ENCODE measurements around the gene GMDS.
"Not testable (repeated sequence)": the region's sequence is repeated elsewhere in the genome, so short reads cannot be mapped to it uniquely, and the experiment has no call there.

GMDS gene

DNA sequence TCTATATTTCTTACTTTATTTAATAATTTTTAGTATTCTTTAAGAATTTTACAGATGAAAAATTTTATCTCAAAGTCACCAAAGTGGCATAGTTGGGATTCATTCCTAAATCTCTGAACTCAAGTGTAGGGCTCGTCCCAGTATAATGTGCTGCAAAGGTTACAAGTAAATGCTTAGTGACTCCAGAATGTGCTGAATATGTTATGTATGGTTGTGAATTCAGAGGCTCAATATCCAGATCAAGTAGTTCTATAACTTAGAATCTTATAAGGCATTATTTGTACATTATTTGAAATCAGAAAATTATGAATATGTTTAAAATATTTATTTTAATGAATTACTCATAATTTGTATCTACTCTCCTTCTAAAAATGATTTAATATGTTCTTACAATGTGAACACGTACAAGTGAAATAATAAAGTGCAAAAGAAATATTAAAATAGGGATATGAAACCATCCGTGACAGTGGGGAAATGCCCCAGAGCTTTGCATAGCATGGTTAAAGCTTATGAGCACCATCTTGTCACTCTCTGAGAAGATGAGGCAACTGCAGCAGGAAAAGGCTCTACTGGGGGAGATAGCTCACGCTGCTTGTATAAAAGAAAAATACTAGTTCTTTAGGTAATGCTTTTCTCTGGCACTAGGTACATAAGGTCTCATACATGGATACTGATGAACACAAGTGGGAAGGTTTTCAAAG lies 376.7 kb downstream of the GMDS start:
- no peak overlapping the region for H3K4me3 ChIP-seq (ENCODE audit: low read length)
- DNase-seq (ENCODE audit: low read depth, low spot score), result no peak

- DNase-seq (ENCODE audit: low read depth, low spot score), result no peak
- H3K4me3 ChIP-seq (ENCODE audit: low read length), result no peak overlapping the region
Observed at GRCh38 chr6:1867197-1867596, 378.2 kb downstream of the GMDS start.

DNA sequence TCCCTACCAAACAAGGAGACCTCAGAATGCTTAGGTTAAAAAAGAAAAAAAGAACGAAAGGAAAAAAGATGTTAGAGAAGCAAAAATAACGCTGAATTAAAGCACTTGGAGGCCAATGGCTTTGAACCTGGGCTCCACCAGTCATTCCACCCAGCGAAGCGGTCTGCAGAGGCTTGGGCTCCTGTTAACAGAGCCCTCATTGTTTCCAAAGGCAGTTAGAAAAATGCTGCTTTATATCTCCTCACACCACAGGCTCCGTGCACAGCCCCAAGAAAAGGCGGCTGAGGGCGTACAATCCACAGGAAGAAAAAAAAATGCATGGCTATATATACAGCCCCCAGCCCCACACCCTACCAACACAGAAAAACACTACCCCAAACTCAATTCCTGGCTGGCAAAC lies 379.8 kb downstream of the GMDS start:
- DNase-seq (ENCODE audit: low read depth, low spot score), result no peak
- no peak overlapping the region for H3K4me3 ChIP-seq (ENCODE audit: low read length)

DNA sequence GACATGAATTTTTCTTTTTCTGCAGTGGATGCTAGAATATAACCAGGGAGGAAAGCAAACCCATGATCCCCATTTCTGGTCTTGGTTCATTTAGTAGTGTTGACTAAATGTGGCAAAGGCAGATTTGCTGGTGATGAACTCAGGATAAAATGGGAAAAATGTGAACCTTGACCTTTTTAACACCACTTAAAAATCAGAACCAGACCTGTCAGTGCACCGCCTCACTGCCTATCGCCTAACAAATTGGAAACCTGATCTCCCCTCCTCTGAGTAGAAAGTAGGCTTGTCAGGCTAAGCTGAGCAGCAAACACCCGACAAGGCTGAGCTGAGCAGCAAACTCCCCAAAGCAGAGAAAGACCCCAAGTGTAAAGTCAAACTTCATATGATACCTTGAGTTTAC lies 380.9 kb downstream of the GMDS start:
- H3K4me3 ChIP-seq (ENCODE audit: low read length), result no peak overlapping the region
- no peak for DNase-seq (ENCODE audit: low read depth, low spot score)

- DNase-seq (ENCODE audit: low read depth, low spot score), result no peak
- no peak overlapping the region for H3K4me3 ChIP-seq (ENCODE audit: low read length)
Observed at GRCh38 chr6:1862411-1862810, 383.0 kb downstream of the GMDS start.

DNA sequence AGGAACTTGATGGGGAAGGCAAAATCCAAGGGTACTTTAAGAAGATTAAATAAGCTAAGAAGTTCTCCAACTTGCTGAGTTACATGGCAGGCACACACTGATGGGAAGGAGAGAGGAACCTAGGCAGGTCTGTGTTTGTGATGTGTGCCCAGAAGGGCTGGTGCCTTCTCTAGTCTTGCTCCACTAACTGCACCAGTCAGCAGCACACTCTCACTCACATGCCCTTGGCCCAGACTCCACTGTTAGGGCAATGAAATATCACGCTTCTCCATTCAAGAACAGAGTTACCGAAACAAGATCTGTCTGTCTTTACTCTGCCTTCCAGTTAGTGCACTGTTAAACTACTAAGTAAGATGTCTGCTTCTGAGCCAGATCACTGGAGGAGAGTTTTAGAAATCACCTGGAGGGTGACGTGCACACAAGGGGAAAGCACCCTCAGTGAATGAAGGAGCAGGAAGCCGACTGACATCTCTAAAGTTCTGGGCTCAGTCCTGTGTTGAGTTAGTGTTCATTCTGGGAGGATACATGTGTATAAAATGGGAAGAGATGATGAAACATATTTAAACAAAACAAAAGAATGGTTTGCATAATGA lies 384.6 kb downstream of the GMDS start:
- DNase-seq (ENCODE audit: low read depth, low spot score), result no peak
- no peak overlapping the region for H3K4me3 ChIP-seq (ENCODE audit: low read length)

- no peak for DNase-seq (ENCODE audit: low read depth, low spot score)
- H3K4me3 ChIP-seq (ENCODE audit: low read length), result no peak overlapping the region
Observed at GRCh38 chr6:1858859-1859258, 386.5 kb downstream of the GMDS start.

DNA sequence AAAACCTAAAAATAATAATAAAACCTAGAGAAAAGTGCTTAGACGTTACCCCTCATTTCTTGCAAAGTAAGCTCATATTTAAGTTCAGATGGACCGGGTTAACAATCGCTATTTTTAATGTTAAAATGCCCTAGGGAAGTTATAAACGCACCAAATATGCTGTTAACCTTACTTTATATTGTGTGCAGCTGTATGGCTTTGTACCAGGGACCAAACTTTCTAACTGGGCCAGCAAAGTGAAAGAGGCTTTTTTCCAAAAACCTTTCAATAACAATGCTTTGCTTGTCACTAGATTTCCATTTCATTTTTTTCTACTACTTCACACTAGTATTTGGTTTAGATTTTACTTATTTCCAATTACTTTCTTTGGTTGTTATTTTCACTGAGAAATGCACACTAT lies 387.2 kb downstream of the GMDS start:
- no peak overlapping the region for H3K4me3 ChIP-seq (ENCODE audit: low read length)
- no peak for DNase-seq (ENCODE audit: low read depth, low spot score)

GRCh38 chr6:1856381-1856780 lies 389.0 kb downstream of the GMDS start:
- no peak overlapping the region for H3K4me3 ChIP-seq (ENCODE audit: low read length)
- no peak for DNase-seq (ENCODE audit: low read depth, low spot score)

GRCh38 chr6:1855890-1856289 lies 389.5 kb downstream of the GMDS start:
- no peak overlapping the region for H3K4me3 ChIP-seq (ENCODE audit: low read length)
- DNase-seq (ENCODE audit: low read depth, low spot score), result no peak

- no peak overlapping the region for H3K4me3 ChIP-seq (ENCODE audit: low read length)
- DNase-seq (ENCODE audit: low read depth, low spot score), result no peak
Observed at GRCh38 chr6:1854296-1854695, 391.1 kb downstream of the GMDS start.

DNA sequence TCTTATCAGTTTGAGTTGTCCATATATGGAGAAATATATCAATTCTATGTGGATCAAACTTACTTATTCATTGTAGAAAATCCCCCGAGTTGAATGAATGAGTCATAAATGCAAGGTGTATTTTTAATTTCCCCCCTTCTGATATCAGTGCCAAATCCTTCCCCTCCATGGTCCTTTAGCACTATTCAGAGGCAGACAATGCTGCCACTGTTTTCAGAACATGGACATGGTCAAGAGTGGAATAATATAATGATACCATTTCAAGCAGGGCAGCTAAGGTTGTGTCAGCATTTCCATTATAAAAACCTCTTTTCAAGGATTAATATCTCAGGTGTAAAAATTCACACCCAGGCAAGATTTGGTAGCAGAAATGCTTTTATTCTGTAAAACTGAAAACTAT lies 391.6 kb downstream of the GMDS start:
- DNase-seq (ENCODE audit: low read depth, low spot score), result no peak
- H3K4me3 ChIP-seq (ENCODE audit: low read length), result no peak overlapping the region

DNA sequence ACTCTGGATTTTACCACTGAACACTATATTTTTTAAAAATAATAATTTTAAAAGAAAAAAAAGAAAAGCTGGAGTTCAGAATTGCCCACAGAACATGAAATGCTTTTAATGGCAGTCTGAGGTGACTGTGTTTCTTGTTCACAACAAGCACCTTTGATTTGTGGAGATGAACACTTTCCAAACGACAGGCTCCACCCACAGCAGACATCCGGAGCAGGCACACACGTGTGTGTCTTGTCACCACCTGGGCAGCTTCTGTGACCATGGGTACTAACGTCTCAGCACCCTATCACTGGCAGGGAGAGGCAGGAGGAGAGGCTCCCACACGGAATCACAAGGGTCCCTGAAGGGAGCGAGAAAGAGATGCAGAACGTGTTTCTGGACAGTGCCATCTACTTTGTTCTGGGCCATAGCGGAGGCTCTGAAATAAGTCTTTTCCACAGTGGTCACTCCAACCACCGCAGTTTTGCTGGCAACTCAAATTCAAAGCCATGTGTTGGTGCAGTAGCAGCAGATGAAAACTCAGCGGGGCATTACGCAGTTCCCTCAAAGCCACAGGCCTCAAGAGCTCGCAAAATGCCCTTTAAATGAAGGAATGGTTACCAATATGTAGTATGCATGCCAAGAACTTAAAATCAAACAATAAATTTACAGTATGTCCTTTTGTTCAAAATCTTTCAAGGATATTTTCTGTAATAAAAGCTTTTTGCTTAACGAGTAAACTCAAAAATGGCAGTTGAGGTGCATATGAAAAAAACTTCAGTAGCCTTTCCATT lies 393.5 kb downstream of the GMDS start:
- DNase-seq (ENCODE audit: low read depth, low spot score), result peak; percentile 71
- H3K4me3 ChIP-seq (ENCODE audit: low read length), result no peak overlapping the region

DNA sequence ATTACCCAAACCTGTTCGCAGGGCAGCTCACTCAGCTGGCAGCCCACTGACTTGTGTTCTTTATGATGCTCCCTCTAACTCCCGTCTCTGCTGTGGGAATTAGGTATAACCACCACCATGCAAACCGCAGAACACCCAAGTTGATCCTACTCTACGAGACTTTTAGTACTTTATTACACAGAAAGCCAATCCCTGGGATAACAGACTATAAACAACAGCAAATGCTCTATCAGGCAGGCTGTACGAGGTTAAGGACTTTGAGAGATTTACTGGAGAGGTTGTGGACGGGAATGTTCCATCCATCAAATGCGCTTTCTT lies 394.6 kb downstream of the GMDS start:
- DNase-seq (ENCODE audit: low read depth, low spot score), result no peak
- H3K4me3 ChIP-seq (ENCODE audit: low read length), result no peak overlapping the region

DNA sequence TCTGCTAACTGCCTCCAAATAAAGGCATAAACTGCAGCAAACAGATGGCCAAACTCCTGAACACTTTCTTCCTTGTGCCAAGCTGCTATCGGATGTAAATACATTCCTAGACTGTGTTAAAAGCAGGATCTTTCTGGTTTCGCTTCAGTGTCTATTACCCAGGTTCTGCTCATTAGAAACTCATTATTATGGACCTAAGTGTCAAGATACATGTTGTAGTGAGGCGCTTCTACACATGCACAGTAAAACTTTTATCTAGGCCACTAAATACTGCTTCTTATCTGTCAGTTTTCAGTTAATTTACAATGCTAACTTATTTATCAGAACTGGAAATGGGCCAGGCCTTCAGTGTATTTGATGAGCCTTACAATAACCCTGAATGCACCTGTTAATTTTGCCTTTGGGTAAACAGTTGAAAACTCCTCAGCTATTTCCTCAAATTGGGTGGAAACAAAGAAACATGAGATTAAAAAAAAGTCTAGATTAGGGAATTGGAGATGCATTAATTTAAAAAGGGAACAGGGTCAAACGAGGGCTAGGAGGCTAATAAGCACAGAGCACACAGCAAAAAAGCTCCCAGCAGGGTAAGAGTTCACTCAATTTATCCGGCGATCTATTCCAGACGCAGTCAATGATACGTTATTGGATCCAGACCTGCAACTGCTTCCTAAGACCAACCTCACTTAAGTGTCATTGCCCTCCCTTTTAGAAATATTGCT lies 395.1 kb downstream of the GMDS start:
- no peak overlapping the region for H3K4me3 ChIP-seq (ENCODE audit: low read length)
- no peak for DNase-seq (ENCODE audit: low read depth, low spot score)

DNA sequence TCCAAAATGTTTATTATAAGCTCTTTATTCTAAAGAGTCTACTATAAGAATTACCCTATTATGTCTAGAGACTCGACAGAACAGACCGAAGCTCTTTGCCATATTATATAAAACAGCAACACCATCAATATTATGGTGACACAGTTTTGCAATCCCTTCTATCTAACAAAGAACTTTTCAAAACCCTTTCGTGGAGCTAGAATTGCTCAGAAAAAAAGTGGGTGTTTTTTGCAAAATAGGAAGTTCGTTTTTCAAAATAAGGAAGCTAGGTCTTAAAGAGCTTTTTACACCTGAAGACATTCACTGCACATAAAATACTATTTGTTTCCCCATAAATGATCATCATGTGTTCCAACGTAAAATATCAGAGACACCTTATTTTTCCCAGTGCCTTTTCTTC lies 395.7 kb downstream of the GMDS start:
- DNase-seq (ENCODE audit: low read depth, low spot score), result no peak
- no peak overlapping the region for H3K4me3 ChIP-seq (ENCODE audit: low read length)

GRCh38 chr6:1848752-1849151 lies 396.7 kb downstream of the GMDS start:
- H3K4me3 ChIP-seq (ENCODE audit: low read length), result no peak overlapping the region
- DNase-seq (ENCODE audit: low read depth, low spot score), result peak; percentile 23

DNA sequence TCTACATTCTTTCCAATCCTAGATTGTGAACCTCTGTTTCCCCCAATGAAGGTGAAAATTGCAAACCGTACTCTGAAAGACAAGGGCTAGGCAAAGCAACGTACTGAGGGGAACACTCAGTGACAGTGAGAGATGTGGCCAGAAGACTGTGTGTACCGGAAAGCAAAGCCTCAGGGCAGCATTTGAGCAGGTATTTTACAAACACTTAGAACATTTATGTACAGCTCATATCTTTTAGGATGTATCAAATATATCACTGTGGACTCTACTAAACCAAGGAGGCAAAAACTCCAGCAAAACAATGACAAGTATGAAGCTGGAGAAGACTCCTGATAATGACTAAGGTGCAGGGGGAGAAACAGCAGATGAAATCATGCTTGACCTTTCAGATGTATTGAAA lies 398.8 kb downstream of the GMDS start:
- no peak for DNase-seq (ENCODE audit: low read depth, low spot score)
- H3K4me3 ChIP-seq (ENCODE audit: low read length), result no peak overlapping the region

DNA sequence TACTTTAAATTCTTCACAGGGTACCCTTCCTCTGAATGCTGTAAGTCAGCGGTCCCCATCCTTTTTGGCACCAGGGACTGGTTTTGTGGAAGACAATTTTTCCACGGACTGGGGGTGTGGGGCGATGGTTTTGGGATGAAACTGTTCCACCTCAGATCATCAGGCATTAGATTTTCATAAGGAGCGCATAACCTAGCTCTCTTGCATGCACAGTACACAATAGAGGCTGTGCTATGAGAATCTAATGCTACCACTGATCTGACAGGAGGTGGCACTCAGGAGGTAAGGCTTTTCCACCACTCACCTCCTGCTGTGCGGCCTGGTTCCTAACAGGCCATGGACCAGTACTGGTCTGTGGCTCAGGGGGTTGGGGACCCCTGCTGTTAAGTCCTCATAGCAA lies 399.9 kb downstream of the GMDS start:
- DNase-seq (ENCODE audit: low read depth, low spot score); H3K4me3 ChIP-seq (ENCODE audit: low read length): not testable (repeated sequence)

DNA sequence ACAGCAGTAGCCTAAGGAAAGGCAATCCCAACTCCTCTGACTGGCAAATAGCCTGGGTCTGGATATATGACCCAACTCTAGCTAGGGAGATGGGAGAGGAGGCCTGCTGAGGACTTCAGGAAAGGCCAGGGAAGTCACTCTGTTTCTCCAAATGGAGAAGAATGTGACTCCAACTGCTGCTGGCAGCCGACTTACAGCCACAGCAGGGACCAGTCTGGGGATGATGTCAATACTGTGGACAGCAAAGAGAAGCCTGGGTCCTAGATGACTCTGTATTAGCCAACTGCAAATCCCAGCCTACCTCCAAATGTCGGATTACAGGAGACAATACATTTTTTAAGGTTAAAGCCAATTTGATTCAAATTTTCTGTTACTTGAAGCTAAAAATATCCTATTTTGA lies 403.1 kb downstream of the GMDS start:
- no peak overlapping the region for H3K4me3 ChIP-seq (ENCODE audit: low read length)
- no peak for DNase-seq (ENCODE audit: low read depth, low spot score)
